CD4-positive, alpha-beta T cell (primary cell): Measurements from ENCODE around the gene KCNJ15. TPM values are rescaled to one million over a fixed set of nuclear protein-coding genes. Genes with fewer than 3 reads are reported as not detected.

Experiments
- ATAC-seq: fragments of 200-7000 bp; cut with Tn5 transposase; one replicate; pipeline ENCODE4 v1.10.0; 2022; ENCODE audit warnings: mild to moderate bottlenecking; ENCODE audit not compliant: poor library complexity
- CTCF ChIA-PET: fragments of 350-600 bp; sonication (Branson Sonifier 250); formaldehyde crosslinking; loops from one replicate; lab custom pipeline; 2021; ENCODE audit warnings: antibody characterized with exemption, inconsistent platforms; lab: Charles Lee
- POLR2A ChIA-PET: fragments of 350-600 bp; sonication (Branson Sonifier 250); formaldehyde crosslinking; loops from one replicate; lab custom pipeline; 2021; ENCODE audit warnings: antibody characterized with exemption, inconsistent platforms; lab: Charles Lee
- DNase-seq, 14 experiments: peaks; one replicate each; pipeline ENCODE4 v3.0.0-alpha.2; 2013 to 2020; ENCODE audit warnings: mixed read lengths in 2 of 14
- H3K27ac ChIP-seq, 2 donors: one replicate each; pipeline versions ENCODE4 v1.5.1 to v1.7.0; 2013; ENCODE audit warnings: low read length in 2 of 2, low read depth in 1 of 2, mild to moderate bottlenecking in 1 of 2
- H3K27me3 ChIP-seq, 2 experiments: 1 replicate in 1 of 2; 2 replicates in 1 of 2; pipeline versions ENCODE4 v1.6.1 to v1.7.0; 2013; ENCODE audit warnings: low read length in 2 of 2, control low read depth in 1 of 2, mild to moderate bottlenecking in 1 of 2, moderate library complexity in 1 of 2; ENCODE audit not compliant: insufficient read depth in 2 of 2, control insufficient read depth in 1 of 2
- H3K36me3 ChIP-seq: one replicate; pipeline ENCODE4 v1.6.1; 2013; ENCODE audit warnings: low read length, control low read depth; ENCODE audit not compliant: insufficient read depth
- H3K4me1 ChIP-seq: one replicate; pipeline ENCODE4 v1.6.1; 2013; ENCODE audit warnings: low read length, control low read depth; ENCODE audit not compliant: insufficient read depth
- H3K4me3 ChIP-seq: one replicate; pipeline ENCODE4 v1.5.1; 2013; ENCODE audit warnings: mild to moderate bottlenecking, low read length, moderate library complexity
- H3K9me3 ChIP-seq, 2 experiments: 1 replicate in 1 of 2; 2 replicates in 1 of 2; pipeline versions ENCODE4 v1.6.1 to v1.7.0; 2013; ENCODE audit warnings: low read length in 2 of 2, mild to moderate bottlenecking in 2 of 2, control low read depth in 1 of 2, moderate library complexity in 1 of 2; ENCODE audit not compliant: control insufficient read depth in 1 of 2, insufficient read depth in 1 of 2
- H3K27ac Mint-ChIP-seq: one replicate; pipeline ENCODE4 v1.8.0; 2020; ENCODE audit warnings: mixed read lengths
- H3K27me3 Mint-ChIP-seq: one replicate; pipeline ENCODE4 v1.8.0; 2021; ENCODE audit warnings: mixed read lengths
- H3K36me3 Mint-ChIP-seq: one replicate; pipeline ENCODE4 v1.8.0; 2021; ENCODE audit warnings: low read depth, mixed read lengths
- H3K4me1 Mint-ChIP-seq: one replicate; pipeline ENCODE4 v1.8.0; 2021; ENCODE audit warnings: low read depth, mixed read lengths
- H3K4me3 Mint-ChIP-seq: one replicate; pipeline ENCODE4 v1.8.0; 2020; ENCODE audit warnings: mild to moderate bottlenecking, mixed read lengths
- H3K9me3 Mint-ChIP-seq: one replicate; pipeline ENCODE4 v1.8.0; 2020; ENCODE audit warnings: mixed read lengths
- intact Hi-C, 2 experiments: fragments of 100-400 bp; cut with DNase I in 1 of 2; cut with micrococcal nuclease in 1 of 2; formaldehyde crosslinking; loops; one replicate each; pipeline versions ENCODE4 v1.15.1 to v1.9.0; 2023 to 2025; cut with DNase I, micrococcal nuclease
- total RNA-seq, 174 experiments: library from RNA in 2 of 174; stranded (reverse) in 2 of 174; gene quantifications; one replicate each; pipeline ENCODE4 v1.2.3 and lab custom pipeline; 2021 to 2026
- TF ChIP-seq, protein P1 (sequence below): fragments of 200-600 bp; IDR thresholded peaks from one replicate; pipeline ENCODE4 v1.8.0; 2022; ENCODE audit warnings: antibody characterized with exemption, mild to moderate bottlenecking

KCNJ15 gene
- total RNA-seq, 2 experiments from 2014 or later = 0.19 TPM; not detected in 1

DNA sequence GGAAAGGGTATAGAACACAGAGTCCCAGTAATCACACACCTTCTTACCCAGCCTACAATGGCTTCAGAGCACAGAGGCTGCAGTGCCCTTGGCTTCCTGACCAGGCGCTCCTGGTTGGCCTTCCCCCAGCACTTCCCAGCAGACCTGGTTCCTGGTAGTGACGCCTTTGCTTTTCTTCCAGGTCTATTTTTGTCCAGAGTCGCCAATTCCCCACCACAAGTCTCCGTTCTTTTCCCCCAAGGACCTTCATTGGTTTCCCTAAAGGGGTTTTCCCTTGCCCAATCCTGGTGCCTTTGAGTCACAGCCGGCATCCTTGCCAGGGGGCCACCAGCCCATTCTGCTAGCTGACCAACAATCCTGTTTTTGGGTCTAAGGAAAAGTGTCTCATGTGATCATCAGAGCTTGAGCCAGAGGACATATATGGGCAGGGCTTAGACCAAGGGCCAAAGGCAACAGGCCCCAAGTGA lies 84.8 kb downstream of the KCNJ15 start:
- ChIA-PET CTCF (no interaction called here), POLR2A (interaction anchor here (0.6 kb wide), 1 partner anchor 11 kb away, joined by 3 read pairs; no protein-coding TSS in a partner anchor)
- Histone ChIP-seq H3K4me1 (no peaks in the 10 kb centered on the region), H3K9me3 (no peaks in the 10 kb centered on the region), H3K27me3 (no peaks in the 10 kb centered on the region), H3K36me3 (no peaks in the 10 kb centered on the region), H3K4me3 (no peak overlapping the region), H3K27ac (no peak overlapping the region)
- no peaks in the 10 kb centered on the region for H3K9me3 Mint-ChIP-seq
- H3K4me3 Mint-ChIP-seq = no peak overlapping the region
- intact Hi-C loops = no loop called here
- no peaks in the 10 kb centered on the region for H3K27me3 Mint-ChIP-seq
- H3K36me3 Mint-ChIP-seq = no peaks in the 10 kb centered on the region
- no peak for ATAC-seq
- TF ChIP-seq, protein P1, sequence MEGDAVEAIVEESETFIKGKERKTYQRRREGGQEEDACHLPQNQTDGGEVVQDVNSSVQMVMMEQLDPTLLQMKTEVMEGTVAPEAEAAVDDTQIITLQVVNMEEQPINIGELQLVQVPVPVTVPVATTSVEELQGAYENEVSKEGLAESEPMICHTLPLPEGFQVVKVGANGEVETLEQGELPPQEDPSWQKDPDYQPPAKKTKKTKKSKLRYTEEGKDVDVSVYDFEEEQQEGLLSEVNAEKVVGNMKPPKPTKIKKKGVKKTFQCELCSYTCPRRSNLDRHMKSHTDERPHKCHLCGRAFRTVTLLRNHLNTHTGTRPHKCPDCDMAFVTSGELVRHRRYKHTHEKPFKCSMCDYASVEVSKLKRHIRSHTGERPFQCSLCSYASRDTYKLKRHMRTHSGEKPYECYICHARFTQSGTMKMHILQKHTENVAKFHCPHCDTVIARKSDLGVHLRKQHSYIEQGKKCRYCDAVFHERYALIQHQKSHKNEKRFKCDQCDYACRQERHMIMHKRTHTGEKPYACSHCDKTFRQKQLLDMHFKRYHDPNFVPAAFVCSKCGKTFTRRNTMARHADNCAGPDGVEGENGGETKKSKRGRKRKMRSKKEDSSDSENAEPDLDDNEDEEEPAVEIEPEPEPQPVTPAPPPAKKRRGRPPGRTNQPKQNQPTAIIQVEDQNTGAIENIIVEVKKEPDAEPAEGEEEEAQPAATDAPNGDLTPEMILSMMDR = no peak
- no peaks in the 10 kb centered on the region for H3K4me1 Mint-ChIP-seq
- no peak for DNase-seq
- H3K27ac Mint-ChIP-seq = no peak overlapping the region

DNA sequence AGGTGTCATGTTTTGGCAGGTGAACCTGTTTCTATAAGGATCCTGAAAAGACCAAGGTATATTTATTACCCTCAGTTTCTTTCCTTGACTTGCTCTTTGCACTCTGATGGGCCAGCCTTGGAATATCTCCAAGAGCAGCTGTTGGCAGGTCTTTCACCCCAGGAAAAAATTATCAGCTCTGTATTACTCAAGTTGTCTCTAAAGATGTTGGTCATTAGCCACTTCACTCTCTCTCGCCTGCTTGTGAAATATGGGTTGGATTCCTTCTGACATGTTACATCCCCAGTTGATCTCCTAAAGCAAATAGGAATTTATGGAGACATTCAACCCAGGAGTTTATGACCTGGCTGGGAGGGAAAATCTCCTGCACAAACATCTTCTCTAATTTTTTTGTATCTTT lies 85.9 kb downstream of the KCNJ15 start:
- Mint-ChIP-seq H3K27ac (no peak overlapping the region), H3K4me1 (no peaks in the 10 kb centered on the region), H3K36me3 (no peaks in the 10 kb centered on the region), H3K27me3 (no peaks in the 10 kb centered on the region), H3K4me3 (no peak overlapping the region), H3K9me3 (no peaks in the 10 kb centered on the region)
- Histone ChIP-seq H3K36me3 (no peaks in the 10 kb centered on the region), H3K27ac (no peak overlapping the region), H3K4me1 (no peaks in the 10 kb centered on the region), H3K4me3 (no peak overlapping the region), H3K27me3 (no peaks in the 10 kb centered on the region), H3K9me3 (no peaks in the 10 kb centered on the region)
- POLR2A ChIA-PET = no interaction called here
- TF ChIP-seq, protein P1 = no peak
- intact Hi-C loops = no loop called here
- ATAC-seq = no peak
- CTCF ChIA-PET = no interaction called here
- DNase-seq = no peak

DNA sequence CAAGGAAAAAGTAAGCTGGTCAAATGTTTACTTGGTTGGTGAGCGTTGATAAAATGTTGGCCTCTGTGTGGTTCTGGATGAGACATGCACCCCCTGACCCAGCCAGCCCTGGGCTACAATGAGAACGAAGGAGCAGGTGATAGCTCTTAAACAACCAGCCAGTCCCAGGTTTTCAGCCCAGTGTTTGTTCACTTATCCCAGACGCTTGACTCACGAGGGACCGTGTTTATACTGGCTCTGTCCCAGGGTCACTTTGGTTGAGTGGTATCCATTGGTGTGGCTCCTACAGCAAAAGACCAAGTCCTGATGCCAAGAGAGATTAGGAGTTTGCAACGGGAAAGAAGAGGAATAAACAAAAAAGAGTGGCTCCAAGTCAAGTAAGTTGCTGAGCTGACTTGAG lies 86.9 kb downstream of the KCNJ15 start:
- ATAC-seq (no peak), DNase-seq (no peak)
- no peaks in the 10 kb centered on the region for H3K9me3 ChIP-seq
- Mint-ChIP-seq H3K4me3 (no peak overlapping the region), H3K4me1 (no peaks in the 10 kb centered on the region), H3K27me3 (no peaks in the 10 kb centered on the region), H3K27ac (no peak overlapping the region), H3K9me3 (no peaks in the 10 kb centered on the region), H3K36me3 (no peaks in the 10 kb centered on the region)
- no peak overlapping the region for H3K4me3 ChIP-seq
- no peaks in the 10 kb centered on the region for H3K27me3 ChIP-seq
- ChIA-PET POLR2A (no interaction called here), CTCF (no interaction called here)
- TF ChIP-seq, protein P1 = no peak
- intact Hi-C loops = no loop called here
- H3K4me1 ChIP-seq = no peaks in the 10 kb centered on the region
- H3K36me3 ChIP-seq = no peaks in the 10 kb centered on the region
- no peak overlapping the region for H3K27ac ChIP-seq
